HL-60/S4 treated with retinoic acid at 250 ng/mL for 4 days and 3 days (cell line): ENCODE measurements around the gene RNASET2.

ENCODE experiments used
- in situ Hi-C: fragments of 300-500 bp; cut with MboI; formaldehyde crosslinking; loops from 2 replicates; pipeline ENCODE4 v1.7.0; 2022; ENCODE audit warnings: low sequenced_read_pairs

The RNASET2 gene

DNA sequence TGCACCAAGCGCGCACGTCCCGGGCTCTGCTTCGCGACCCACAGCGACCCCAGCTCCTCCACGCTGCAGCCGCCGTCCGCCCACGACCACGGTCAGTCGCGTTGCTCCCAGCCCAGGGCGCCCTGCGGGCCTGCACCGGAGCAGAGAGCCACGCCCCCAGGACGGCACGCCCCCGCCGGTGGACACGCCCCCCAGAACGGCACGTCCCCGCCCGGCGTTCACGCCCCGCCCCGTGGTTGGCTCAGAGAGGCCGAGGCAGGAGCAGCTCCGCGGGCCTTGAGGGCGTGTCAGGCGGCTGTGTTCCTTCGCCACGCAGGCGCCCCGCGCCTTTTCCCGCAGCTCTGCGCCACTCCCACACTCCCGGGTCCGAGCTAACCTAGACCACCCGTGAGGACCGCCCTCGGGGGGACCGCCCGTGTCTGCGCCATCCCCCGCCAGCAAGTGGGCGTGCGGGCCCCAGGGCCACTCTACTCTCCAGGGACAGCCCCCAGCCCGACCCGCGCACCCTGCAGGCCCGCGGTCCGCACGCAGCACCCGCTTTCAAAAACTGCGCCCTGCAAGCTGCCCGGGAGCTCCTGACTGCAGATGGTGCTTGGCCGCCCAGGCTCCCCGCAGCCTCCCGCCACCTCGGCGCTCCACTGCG lies at the start of gene RNASET2:
Gene RNASET2, minus strand, starts transcription at position 107 of the 643 bp plus-strand sequence. CDS start 368 bp downstream, outside the sequence.
- in situ Hi-C loops, result no loop called here

DNA sequence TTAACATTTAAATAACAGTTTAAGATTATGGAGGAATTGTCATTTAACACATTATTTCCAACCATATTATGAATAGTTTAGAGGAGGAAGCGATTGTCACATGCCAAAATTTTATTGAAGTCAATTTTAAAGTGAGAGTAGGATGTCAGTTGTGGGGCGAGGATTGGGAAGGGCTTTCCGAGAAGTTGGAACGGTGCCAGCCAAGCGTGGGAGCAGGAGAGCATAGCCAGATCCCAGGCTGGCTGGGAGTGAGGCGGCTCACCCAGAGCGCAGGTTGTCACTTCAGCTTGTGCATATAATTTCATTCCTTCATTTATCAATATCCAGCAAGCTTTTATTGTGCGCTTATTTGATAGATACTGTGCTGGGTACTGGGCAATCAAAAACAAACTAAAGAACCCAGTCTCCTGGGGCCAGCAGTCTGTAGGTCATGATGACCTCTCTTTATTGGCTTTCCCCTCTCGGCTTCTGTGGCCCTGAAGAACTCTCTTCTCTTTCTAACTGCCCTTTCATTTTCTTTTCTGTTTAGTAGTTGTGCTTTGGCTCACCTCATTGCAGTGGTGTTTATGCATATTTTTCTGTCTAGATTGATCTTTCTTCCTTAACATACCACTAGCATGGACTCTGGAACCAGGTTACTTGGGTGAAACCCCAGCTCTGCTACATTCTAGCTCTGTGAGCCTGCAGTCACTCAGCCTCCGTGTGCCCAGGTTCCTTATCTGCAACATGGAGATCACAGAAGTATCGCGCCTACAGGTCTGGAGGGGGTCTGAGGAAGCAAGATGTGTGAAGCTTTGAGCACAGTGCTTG lies 49.2 kb upstream of the RNASET2 start:
- in situ Hi-C loops, result no loop called here

- in situ Hi-C loops, result no loop called here
Measured at GRCh38 chr6:167000759-167001158, 44.4 kb upstream of the RNASET2 start.

- in situ Hi-C loops, result no loop called here
Measured at GRCh38 chr6:166999884-167000253, 43.5 kb upstream of the RNASET2 start.

DNA sequence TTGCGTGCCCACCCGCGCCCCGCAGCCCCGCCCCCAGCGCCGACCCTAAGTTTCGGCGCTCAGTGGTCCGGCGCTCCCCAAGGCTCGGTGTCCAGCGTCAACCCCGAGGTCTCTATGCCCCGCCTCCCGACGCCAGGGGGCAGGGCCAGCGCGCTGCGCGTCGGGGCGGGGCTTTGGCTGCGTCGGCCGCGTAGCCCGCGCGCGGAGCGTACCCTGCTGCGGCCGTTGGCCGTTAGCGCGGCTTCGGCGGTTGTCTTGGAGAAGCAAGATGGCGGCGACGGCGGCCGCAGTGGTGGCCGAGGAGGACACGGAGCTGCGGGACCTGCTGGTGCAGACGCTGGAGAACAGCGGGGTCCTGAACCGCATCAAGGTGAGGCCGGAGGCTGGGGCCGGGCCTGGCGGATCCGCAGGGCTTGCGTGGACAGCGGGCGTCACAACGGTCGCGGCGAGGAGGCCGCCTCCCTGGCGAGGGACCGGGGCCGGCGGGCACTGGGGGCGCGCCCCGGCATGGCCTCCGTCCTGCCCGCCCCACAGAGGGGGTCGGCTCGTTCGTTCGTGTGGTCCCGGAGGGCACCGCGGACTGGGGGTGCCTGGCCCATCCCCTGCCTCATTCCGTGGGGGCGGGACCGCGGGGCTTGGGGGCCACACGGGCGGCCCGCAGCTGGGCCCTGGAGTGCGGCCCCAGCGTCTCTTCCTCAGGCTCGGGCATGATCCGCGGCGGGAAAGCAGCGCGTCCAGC lies 43.0 kb upstream of the RNASET2 start, which contains the start of gene CEP43:
Gene CEP43, plus strand, starts transcription at position 253 of the 739 bp plus-strand sequence. Its CDS starts 16 bp downstream, at position 269.
- in situ Hi-C loops, result no loop called here

DNA sequence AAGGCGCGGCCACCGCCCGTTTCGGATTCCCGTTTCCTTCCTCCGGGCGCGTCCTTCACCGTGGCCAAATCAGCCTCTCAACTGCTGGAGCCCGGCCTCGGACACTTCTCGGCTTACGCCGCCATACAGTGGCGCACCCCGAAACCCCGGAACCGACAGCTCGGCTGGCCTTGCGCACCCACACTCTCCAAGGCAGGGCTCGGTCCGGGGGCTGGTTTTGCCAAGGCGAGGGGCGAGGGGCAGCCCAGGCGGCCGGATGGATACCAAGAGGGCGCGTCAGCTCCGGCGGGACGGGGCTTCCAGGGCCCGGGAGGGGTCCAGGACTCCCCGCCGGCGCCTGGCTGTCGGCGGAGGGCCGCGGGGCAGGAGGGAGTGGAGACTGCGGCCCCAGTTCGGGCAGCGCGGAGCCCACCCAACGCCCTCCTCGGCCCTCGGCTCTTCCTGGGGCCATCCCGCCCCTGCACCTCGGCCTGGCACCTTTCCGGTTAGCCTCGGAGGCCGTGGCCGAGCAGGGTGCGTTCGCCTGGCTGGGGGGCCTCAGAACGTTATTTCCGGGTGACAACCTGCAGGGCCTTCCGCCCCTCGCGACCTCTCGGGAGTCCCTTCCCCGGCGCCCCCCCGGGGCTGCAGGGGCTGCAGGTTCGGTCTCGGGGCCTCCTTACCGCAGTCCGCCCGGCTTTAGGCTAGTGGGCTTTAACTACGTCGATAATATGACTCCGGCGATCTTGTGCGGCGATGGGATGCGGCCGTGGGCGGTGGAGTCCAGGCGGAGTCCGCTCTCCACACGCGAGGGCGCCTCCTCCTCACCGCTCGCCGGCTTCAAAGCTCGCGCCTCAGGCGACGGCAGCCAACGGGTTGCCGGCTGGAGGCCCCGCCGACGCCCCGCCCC lies 42.1 kb upstream of the RNASET2 start:
- in situ Hi-C loops, result no loop called here

- in situ Hi-C loops, result no loop called here
Measured at GRCh38 chr6:166997768-166998255, 41.5 kb upstream of the RNASET2 start.

DNA sequence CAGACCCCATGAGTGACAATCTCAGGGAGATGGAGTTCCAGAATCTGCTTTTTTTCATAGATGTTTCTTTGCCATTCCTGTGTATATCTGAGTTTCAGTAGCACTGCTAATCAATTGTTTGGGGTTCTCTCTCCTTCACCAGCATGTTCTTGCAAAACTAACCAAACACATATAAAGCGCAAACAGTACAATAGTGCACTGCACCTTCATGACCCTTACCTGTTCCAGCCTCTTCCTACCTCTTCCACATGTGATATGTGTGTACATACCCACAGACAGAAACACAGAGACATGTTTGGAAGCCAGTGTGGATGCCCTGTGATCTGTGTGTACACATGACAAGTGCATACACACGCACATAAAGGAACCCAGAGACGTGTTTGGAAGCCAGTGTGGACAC lies 41.0 kb upstream of the RNASET2 start:
- in situ Hi-C loops, result no loop called here

DNA sequence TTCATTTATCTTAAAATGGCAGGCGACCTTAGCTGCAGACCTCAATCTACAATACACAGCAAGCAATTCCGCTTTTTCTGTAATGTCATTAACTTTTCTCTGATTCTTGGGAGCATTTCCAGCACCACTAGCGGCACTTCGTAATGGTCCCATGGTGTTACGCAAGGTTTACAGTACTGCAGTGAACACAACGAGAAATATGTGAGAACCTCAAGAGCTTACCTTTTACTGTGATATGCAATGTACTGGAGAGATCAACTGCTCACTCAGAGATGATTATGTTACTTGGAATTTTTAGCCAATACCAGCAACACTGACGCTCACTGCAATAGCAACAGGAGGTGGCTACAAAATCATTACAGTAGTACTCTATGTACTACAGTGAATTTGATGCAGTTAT lies 40.1 kb upstream of the RNASET2 start:
- in situ Hi-C loops, result no loop called here

GRCh38 chr6:166989427-166990032 lies 33.2 kb upstream of the RNASET2 start:
- in situ Hi-C loops, result loop anchor here (5.0 kb wide), 1 partner anchor 202 kb away; no protein-coding TSS in a partner anchor

- in situ Hi-C loops, result no loop called here
Measured at GRCh38 chr6:166988674-166989201, 32.4 kb upstream of the RNASET2 start.

- in situ Hi-C loops, result no loop called here
Measured at GRCh38 chr6:166987930-166988329, 31.6 kb upstream of the RNASET2 start.

DNA sequence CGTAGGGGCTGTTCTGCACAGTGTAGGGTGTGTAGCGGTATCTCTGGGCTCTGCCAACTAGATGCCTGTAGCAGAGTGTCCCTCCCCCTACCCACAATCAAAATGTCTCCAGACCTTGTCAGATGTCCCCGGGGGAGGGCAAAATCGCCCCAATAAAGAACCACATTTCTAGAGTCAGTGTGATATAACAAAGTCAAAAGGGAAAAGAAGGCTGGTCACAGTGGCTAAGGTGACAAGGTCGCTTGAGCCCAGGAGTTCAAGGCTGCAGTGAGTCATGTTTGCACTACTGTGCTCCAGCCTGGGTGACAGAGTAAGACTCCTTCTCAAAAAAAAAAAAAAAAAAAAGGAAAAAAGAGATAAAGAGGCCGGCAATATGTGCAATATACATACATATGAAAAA lies 31.1 kb upstream of the RNASET2 start:
- in situ Hi-C loops, result no loop called here

GRCh38 chr6:166980738-166981137 lies 24.4 kb upstream of the RNASET2 start:
- in situ Hi-C loops, result no loop called here

- in situ Hi-C loops, result no loop called here
Measured at GRCh38 chr6:166977621-166978525, 21.5 kb upstream of the RNASET2 start.

- in situ Hi-C loops, result no loop called here
Measured at GRCh38 chr6:166976636-166977035, 20.3 kb upstream of the RNASET2 start.

DNA sequence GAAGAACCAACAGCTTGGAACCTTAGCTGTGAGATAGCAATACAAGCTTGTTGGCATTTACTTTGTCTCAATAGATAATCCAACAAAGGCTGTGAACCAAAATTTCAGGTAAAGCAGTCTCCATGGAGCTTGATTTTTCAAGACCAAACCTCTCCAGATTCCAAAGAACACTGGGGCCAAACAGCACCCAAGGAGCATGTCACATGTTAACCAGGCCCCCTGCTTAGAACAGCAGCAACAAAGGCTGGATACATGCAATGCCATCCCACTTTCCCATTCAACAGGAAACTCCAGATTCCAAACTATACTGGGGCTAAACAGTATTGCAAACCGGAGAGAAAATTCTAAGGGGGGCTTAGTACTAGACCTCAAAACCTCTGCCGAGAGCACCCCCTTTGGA lies 15.8 kb upstream of the RNASET2 start:
- in situ Hi-C loops, result no loop called here

- in situ Hi-C loops, result no loop called here
Measured at GRCh38 chr6:166971271-166971670, 14.9 kb upstream of the RNASET2 start.

DNA sequence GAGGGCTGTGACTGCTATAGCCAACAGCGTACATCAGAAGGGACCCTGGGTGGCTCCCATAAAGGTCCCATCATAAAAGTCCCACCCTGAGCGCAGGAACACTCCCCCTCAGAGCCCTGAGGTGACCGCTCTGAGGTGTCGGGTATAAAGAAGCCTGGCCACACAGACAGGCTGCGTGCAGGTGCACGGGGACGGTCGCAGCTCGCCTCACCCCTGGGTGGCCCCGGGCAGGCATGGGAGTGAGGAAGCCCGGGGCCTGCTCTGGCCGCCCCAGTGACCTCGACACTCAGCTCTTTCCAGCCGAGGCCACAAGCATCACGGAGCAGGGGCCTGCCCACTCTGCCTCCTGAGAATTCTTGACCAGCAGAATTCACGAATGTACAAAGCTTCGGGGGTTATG lies 14.4 kb upstream of the RNASET2 start:
- in situ Hi-C loops, result no loop called here
